ENCODE results near the gene OXSR1.

GRCh38 chr3:38118421-38119247 is 46.7 kb upstream of the OXSR1 start:
- no peak for TF ChIP-seq POLR2AphosphoS5 (IDR thresholded peaks at IDR 0.05; ENCODE audit: low read depth, low read length)
- TF ChIP-seq POLR2A (IDR thresholded peaks at IDR 0.05; ENCODE audit: low read depth, low read length) = no peak; the same call in 1 of the 2 replicates

Measured in GM12891 (cell line).